HCT116 (cell line): ENCODE data around the gene NPAS4. TPM values are rescaled to one million over a fixed set of nuclear protein-coding genes. Genes with fewer than 3 reads are reported as not detected.
A peak's percentile ranks its signal among the peaks of the same experiment; 100 is the strongest.

ENCODE experiments used
- ATAC-seq: fragments of 200-7000 bp; cut with Tn5 transposase; 2 replicates; pipeline ENCODE4 v1.9.1; 2020; ENCODE audit warnings: mild to moderate bottlenecking, moderate library complexity
- BruUV-seq: library from RNA; stranded (reverse); fragments of 400-500 nt; replicated peaks from 2 replicates; lab custom pipeline; 2021; lab: Mats Ljungman, UMichigan
- CTCF ChIA-PET: fragments of 300-600 bp; sonication (Branson Sonifier 250); formaldehyde crosslinking; loops from one replicate; lab custom pipeline; 2021; ENCODE audit warnings: antibody characterized with exemption; lab: Charles Lee
- POLR2A ChIA-PET: fragments of 300-600, 350-600 bp; sonication (Branson Sonifier 250); formaldehyde crosslinking; loops from one replicate; lab custom pipeline; 2021; ENCODE audit warnings: antibody characterized with exemption; lab: Charles Lee
- RAD21 ChIA-PET, 2 experiments: fragments of 300-600 bp; sonication (Branson Sonifier 250); formaldehyde crosslinking; loops; one replicate each; lab custom pipeline; 2023; ENCODE audit warnings: low total read pairs in 2 of 2; ENCODE audit not compliant: uncharacterized antibody in 2 of 2, unreplicated experiment in 2 of 2, low non-redundant PET in 1 of 2; lab: Charles Lee
- DNase-seq: peaks from one replicate; pipeline ENCODE4 v3.0.0-alpha.2; 2010; ENCODE audit warnings: low read depth, low spot score
- H2AFZ ChIP-seq: fragments of 200-600 bp; shearing (Covaris generic), sonication (generic); 2 replicates; pipeline ENCODE4 v1.6.1; 2017; ENCODE audit warnings: low read depth, mixed run types, mixed read lengths, antibody characterized with exemption, low read length; ENCODE audit not compliant: poor library complexity, severe bottlenecking
- H3K27ac ChIP-seq: 2 replicates; pipeline ENCODE4 v1.5.1; 2012; ENCODE audit warnings: low read depth, low read length
- H3K27me3 ChIP-seq: fragments of 200-600 bp; sonication (generic); 2 replicates; pipeline ENCODE4 v1.6.1; 2016; ENCODE audit warnings: mixed run types, low read length, mixed read lengths; ENCODE audit not compliant: insufficient read depth
- H3K36me3 ChIP-seq, 2 experiments: fragments of 200-500 bp in 1 of 2; fragments of 200-600 bp in 1 of 2; sonication (Bioruptor generic) in 1 of 2; sonication (generic) in 1 of 2; 2 replicates each; pipeline versions ENCODE4 v1.5.1 to v1.6.1; 2014 to 2016; ENCODE audit warnings: low read length in 2 of 2, inconsistent platforms in 1 of 2, mixed read lengths in 1 of 2, mixed run types in 1 of 2; ENCODE audit not compliant: insufficient read depth in 2 of 2, control insufficient read depth in 1 of 2
- H3K4me1 ChIP-seq, 2 experiments: fragments of 200-600 bp in 1 of 2; sonication (generic) in 1 of 2; 2 replicates each; pipeline versions ENCODE4 v1.5.1 to v1.6.1; 2012 to 2017; ENCODE audit warnings: low read length in 2 of 2, inconsistent platforms in 1 of 2, mild to moderate bottlenecking in 1 of 2, mixed read lengths in 1 of 2, mixed run types in 1 of 2, moderate library complexity in 1 of 2; ENCODE audit not compliant: insufficient read depth in 2 of 2, control insufficient read depth in 1 of 2
- H3K4me2 ChIP-seq: fragments of 200-600 bp; sonication (generic); 2 replicates; pipeline ENCODE4 v1.6.1; 2017; ENCODE audit warnings: mixed run types, low read length, mixed read lengths
- H3K4me3 ChIP-seq, 2 experiments: fragments of 200-600 bp in 1 of 2; sonication (generic) in 1 of 2; replicated peaks in 1 of 2; 2 replicates each; pipeline ENCODE4 v1.5.1; 2011 to 2016; ENCODE audit warnings: low read length in 2 of 2, control low read depth in 1 of 2, low read depth in 1 of 2, mild to moderate bottlenecking in 1 of 2, mixed read lengths in 1 of 2, mixed run types in 1 of 2
- H3K79me2 ChIP-seq: fragments of 200-600 bp; sonication (generic); 2 replicates; pipeline ENCODE4 v1.6.1; 2017; ENCODE audit warnings: mild to moderate bottlenecking, mixed run types, low read length, moderate library complexity, mixed read lengths; ENCODE audit not compliant: insufficient read depth
- H3K9ac ChIP-seq: fragments of 200-600 bp; sonication (generic); 2 replicates; pipeline ENCODE4 v1.6.1; 2016; ENCODE audit warnings: low read length, mixed read lengths
- H3K9me2 ChIP-seq: fragments of 200-600 bp; sonication (generic), shearing (Covaris generic); 2 replicates; pipeline ENCODE4 v1.6.1; 2017; ENCODE audit warnings: mixed run types, mild to moderate bottlenecking, moderate library complexity; ENCODE audit not compliant: insufficient read depth
- H3K9me3 ChIP-seq, 2 experiments: fragments of 200-500 bp in 1 of 2; fragments of 200-600 bp in 1 of 2; sonication (Bioruptor generic) in 1 of 2; sonication (generic) in 1 of 2; 2 replicates each; pipeline ENCODE4 v1.6.1; 2014 to 2017; ENCODE audit warnings: low read length in 2 of 2, mixed read lengths in 2 of 2, inconsistent platforms in 1 of 2, low read depth in 1 of 2, mild to moderate bottlenecking in 1 of 2, mixed run types in 1 of 2, moderate library complexity in 1 of 2; ENCODE audit not compliant: control insufficient read depth in 1 of 2, insufficient read depth in 1 of 2
- H4K20me1 ChIP-seq: fragments of 200-600 bp; sonication (generic), shearing (Covaris generic); 2 replicates; pipeline ENCODE4 v1.6.1; 2017; ENCODE audit warnings: mixed run types, mild to moderate bottlenecking, moderate library complexity; ENCODE audit not compliant: insufficient read depth
- CEBPB ChIP-seq: IDR thresholded peaks from 2 replicates; pipeline ENCODE4 v1.6.1; 2012; ENCODE audit warnings: low read depth
- ELF1 ChIP-seq: IDR thresholded peaks from 2 replicates; pipeline ENCODE4 v1.6.1; 2012; ENCODE audit warnings: low read depth, borderline replicate concordance
- EZH2 ChIP-seq: fragments of 200-600 bp; sonication (generic); IDR thresholded peaks from 2 replicates; pipeline ENCODE4 v1.6.1; 2017; ENCODE audit warnings: antibody characterized with exemption, mixed run types
- FOSL1 ChIP-seq: IDR thresholded peaks from 2 replicates; pipeline ENCODE4 v1.6.1; 2012; ENCODE audit warnings: low read depth
- JUND ChIP-seq: IDR thresholded peaks from 2 replicates; pipeline ENCODE4 v1.6.1; 2012
- MAX ChIP-seq: IDR thresholded peaks from 2 replicates; pipeline ENCODE4 v1.6.1; 2012
- POLR2A ChIP-seq: IDR thresholded peaks from 2 replicates; pipeline ENCODE4 v1.7.0; 2011; ENCODE audit warnings: borderline replicate concordance; ENCODE audit not compliant: insufficient read depth, insufficient read length; ENCODE audit errors: extremely low read depth
- POLR2AphosphoS5 ChIP-seq: IDR thresholded peaks from 2 replicates; pipeline ENCODE4 v1.6.1; 2011; ENCODE audit warnings: mild to moderate bottlenecking, low read depth, low read length, moderate library complexity
- RAD21 ChIP-seq: IDR thresholded peaks from 2 replicates; pipeline ENCODE4 v1.6.1; 2012; ENCODE audit warnings: low read depth, mild to moderate bottlenecking
- SIN3A ChIP-seq: IDR thresholded peaks from 2 replicates; pipeline ENCODE4 v1.6.1; 2012; ENCODE audit warnings: low read depth
- SP1 ChIP-seq: IDR thresholded peaks from 2 replicates; pipeline ENCODE4 v1.6.1; 2012; ENCODE audit warnings: low read depth
- SRF ChIP-seq: IDR thresholded peaks from 2 replicates; pipeline ENCODE4 v1.6.1; 2012; ENCODE audit warnings: low read depth
- TCF7L2 ChIP-seq: IDR thresholded peaks from 2 replicates; pipeline ENCODE4 v1.7.0; 2011; ENCODE audit warnings: borderline replicate concordance, inconsistent platforms; ENCODE audit not compliant: insufficient read depth, insufficient read length; ENCODE audit errors: extremely low read depth
- YY1 ChIP-seq: IDR thresholded peaks from 2 replicates; pipeline ENCODE4 v1.6.1; 2011; ENCODE audit warnings: low read length, low read depth, moderate library complexity, mild to moderate bottlenecking; ENCODE audit not compliant: insufficient replicate concordance; ENCODE audit errors: extremely low read depth
- ZBTB33 ChIP-seq: IDR thresholded peaks from 2 replicates; pipeline ENCODE4 v1.6.1; 2011; ENCODE audit warnings: mild to moderate bottlenecking, low read length, moderate library complexity; ENCODE audit not compliant: insufficient replicate concordance; ENCODE audit errors: extremely low read depth
- ZFX ChIP-seq: fragments of 450-650 bp; IDR thresholded peaks from 2 replicates; pipeline ENCODE4 v1.6.1; 2017
- ZNF274 ChIP-seq: fragments of 200-500 bp; sonication (Bioruptor generic); IDR thresholded peaks from 2 replicates; pipeline ENCODE4 v1.6.1; 2014; ENCODE audit warnings: mild to moderate bottlenecking, low read depth, low read length, inconsistent platforms
- intact Hi-C: fragments of 100-400 bp; cut with micrococcal nuclease; formaldehyde crosslinking; loops from 2 replicates; pipeline ENCODE4 v1.10.0; 2022
- total RNA-seq: library from RNA; stranded (reverse); gene quantifications from one replicate; pipeline ENCODE4 v1.2.1, GENCODE V29; 2021; ENCODE audit not compliant: unreplicated experiment
- TF ChIP-seq, protein P1 (sequence below): IDR thresholded peaks from 2 replicates; pipeline ENCODE4 v1.6.1; 2012; ENCODE audit warnings: low read depth

NPAS4 gene
- total RNA-seq, 1 experiment from 2014 or later = not detected

DNA sequence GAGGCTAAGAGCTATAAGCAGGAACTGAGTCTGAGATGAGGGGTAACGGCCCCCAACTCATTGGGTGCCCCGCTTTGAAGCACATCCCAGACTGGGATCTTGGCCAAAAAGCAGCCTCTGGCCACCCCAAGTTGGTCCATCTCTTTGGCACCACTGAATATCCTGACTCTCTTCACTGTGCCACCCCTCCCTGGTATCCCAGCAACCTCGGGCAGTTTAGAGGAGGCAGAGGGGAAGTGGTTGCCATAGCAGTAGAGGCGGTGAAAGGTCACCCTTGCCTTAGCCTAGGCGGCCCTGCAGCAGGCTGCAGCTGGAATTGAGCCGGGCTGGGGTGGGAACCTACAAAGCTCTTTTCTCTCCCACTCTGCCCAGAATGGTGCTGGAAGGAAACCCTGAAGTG lies 46.9 kb downstream of the NPAS4 start:
- DNase-seq = no peak
- CTCF ChIA-PET = interaction anchor here (2.0 kb wide), 1 partner anchor 12 kb away, joined by 13 read pairs; the partner anchor contains the start of gene DPP3
- no peak for TF ChIP-seq SRF
- no peak for TF ChIP-seq SIN3A
- TF ChIP-seq EZH2 = no peak
- TF ChIP-seq CEBPB = no peak
- TF ChIP-seq ELF1 = no peak
- no peak for TF ChIP-seq YY1
- TF ChIP-seq ZFX = no peak
- TF ChIP-seq POLR2A = no peak
- no peak for TF ChIP-seq ZBTB33
- TF ChIP-seq, protein P1, sequence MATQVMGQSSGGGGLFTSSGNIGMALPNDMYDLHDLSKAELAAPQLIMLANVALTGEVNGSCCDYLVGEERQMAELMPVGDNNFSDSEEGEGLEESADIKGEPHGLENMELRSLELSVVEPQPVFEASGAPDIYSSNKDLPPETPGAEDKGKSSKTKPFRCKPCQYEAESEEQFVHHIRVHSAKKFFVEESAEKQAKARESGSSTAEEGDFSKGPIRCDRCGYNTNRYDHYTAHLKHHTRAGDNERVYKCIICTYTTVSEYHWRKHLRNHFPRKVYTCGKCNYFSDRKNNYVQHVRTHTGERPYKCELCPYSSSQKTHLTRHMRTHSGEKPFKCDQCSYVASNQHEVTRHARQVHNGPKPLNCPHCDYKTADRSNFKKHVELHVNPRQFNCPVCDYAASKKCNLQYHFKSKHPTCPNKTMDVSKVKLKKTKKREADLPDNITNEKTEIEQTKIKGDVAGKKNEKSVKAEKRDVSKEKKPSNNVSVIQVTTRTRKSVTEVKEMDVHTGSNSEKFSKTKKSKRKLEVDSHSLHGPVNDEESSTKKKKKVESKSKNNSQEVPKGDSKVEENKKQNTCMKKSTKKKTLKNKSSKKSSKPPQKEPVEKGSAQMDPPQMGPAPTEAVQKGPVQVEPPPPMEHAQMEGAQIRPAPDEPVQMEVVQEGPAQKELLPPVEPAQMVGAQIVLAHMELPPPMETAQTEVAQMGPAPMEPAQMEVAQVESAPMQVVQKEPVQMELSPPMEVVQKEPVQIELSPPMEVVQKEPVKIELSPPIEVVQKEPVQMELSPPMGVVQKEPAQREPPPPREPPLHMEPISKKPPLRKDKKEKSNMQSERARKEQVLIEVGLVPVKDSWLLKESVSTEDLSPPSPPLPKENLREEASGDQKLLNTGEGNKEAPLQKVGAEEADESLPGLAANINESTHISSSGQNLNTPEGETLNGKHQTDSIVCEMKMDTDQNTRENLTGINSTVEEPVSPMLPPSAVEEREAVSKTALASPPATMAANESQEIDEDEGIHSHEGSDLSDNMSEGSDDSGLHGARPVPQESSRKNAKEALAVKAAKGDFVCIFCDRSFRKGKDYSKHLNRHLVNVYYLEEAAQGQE = no peak
- no peak for TF ChIP-seq ZNF274
- TF ChIP-seq SP1 = no peak
- TF ChIP-seq RAD21 = no peak
- no peak for TF ChIP-seq MAX
- no peak for TF ChIP-seq POLR2AphosphoS5
- TF ChIP-seq TCF7L2 = no peak
- no peak for TF ChIP-seq JUND
- no peak for TF ChIP-seq FOSL1
- Histone ChIP-seq H3K9me2 (no peaks in the 10 kb centered on the region), H2AFZ (no peak overlapping the region), H3K27me3 (no peaks in the 10 kb centered on the region), H3K4me1 (peaks cover 8 to 19% of the 10 kb centered on the region in 2 experiments), H3K9me3 (peaks cover 5 to 6% of the 10 kb centered on the region in 2 experiments; a peak in 1 of 4 replicates), H3K4me2 (peak overlapping the region; percentile 93), H3K4me3 (peak overlapping the region; percentile 71 to 95), H4K20me1 (no peaks in the 10 kb centered on the region), H3K27ac (peak overlapping the region; percentile 70; the same call in 1 of the 2 replicates), H3K9ac (peak overlapping the region; percentile 83), H3K36me3 (peaks cover 3 to 7% of the 10 kb centered on the region in 2 experiments; a peak in 2 of 4 replicates), H3K79me2 (peaks cover 8% of the 10 kb centered on the region; the same call in 1 of the 2 replicates)
- RAD21 ChIA-PET = no interaction called here
- ATAC-seq = no peak
- TSS peak; percentile 58 for BruUV-seq
- POLR2A ChIA-PET = interaction anchor here (3.3 kb wide), 1 partner anchor 11 kb away, joined by 17 read pairs; the partner anchor contains the start of gene DPP3
- intact Hi-C loops = no loop called here
